ENCODE results near the gene ADCY2. TPM values are rescaled to one million over a fixed set of nuclear protein-coding genes. Genes with fewer than 3 reads are reported as not detected.

The ADCY2 gene
- total and polyA plus RNA-seq, 2 experiments from 2014 or later = 23.8 to 74.9 TPM

DNA sequence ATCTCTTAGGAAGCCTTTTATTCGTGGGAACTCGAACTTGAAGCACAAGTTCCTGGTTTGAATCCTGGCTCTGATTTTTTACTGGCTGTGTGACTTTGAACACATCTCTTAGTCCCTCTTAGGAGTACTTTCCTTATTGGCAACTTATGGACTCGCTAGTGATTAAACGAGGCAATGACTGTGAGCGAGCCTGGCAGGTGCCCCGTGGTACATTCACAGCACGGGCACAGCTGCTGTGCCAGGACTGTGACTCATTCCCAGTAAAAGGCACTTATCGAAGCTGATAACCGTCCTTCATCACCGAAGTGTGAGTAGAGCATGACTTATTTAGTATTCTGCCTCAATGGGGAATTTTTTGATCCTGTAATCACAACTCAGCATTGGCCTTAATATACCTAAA, 432.3 kb downstream of the ADCY2 start:
- Mint-ChIP-seq H3K4me1 (no peaks in the 10 kb centered on the region), H3K27me3 (ENCODE audit: insufficient read depth, low read depth, poor library complexity) (peaks cover 4% of the 10 kb centered on the region), H3K36me3 (ENCODE audit: low read depth) (peaks cover 19% of the 10 kb centered on the region), H3K9me3 (no peaks in the 10 kb centered on the region), H3K27ac (no peak overlapping the region; the same call in 1 of the 2 replicates), H3K4me3 (no peak overlapping the region)
- Histone ChIP-seq H3K79me2 (replicated peaks; ENCODE audit: insufficient read depth) (no peaks in the 10 kb centered on the region), H3K4me2 (no peak overlapping the region), H3F3A (replicated peaks; ENCODE audit: low read depth) (0 out of 2 replicates have a peak, but pooled peaks cover 6% of the 10 kb centered on the region), H3K4me3 (no peak overlapping the region), H2AFZ (no peak overlapping the region), H3K36me3 (ENCODE audit: insufficient read depth) (no peaks in the 10 kb centered on the region; the same call in 1 of the 2 replicates), H3K4me1 (ENCODE audit: insufficient read depth) (no peaks in the 10 kb centered on the region), H3K27ac (ENCODE audit: low read depth) (no peak overlapping the region), H4K20me1 (replicated peaks; ENCODE audit: insufficient read depth) (no peaks in the 10 kb centered on the region), H3K9me2 (ENCODE audit: insufficient read depth) (no peaks in the 10 kb centered on the region), H3K27me3 (ENCODE audit: insufficient read depth) (no peaks in the 10 kb centered on the region)
- DNase-seq (ENCODE audit: low spot score) = no peak
- TF ChIP-seq NANOG (IDR thresholded peaks at IDR 0.05; ENCODE audit: borderline replicate concordance) (no peak), EZH2phosphoT487 (IDR thresholded peaks at IDR 0.05; ENCODE audit: unreplicated experiment) (no peak), ZNF331 (CRISPR knock-in tag; IDR thresholded peaks at IDR 0.05; ENCODE audit: low read depth) (no peak), CREB1 (CRISPR knock-in tag; IDR thresholded peaks at IDR 0.05; ENCODE audit: low read depth) (no peak), JUNB (IDR thresholded peaks at IDR 0.05; ENCODE audit: unreplicated experiment) (no peak), ZNF114 (CRISPR knock-in tag; IDR thresholded peaks at IDR 0.05) (no peak), EZH2 (IDR thresholded peaks at IDR 0.05; ENCODE audit: low read depth, unreplicated experiment) (no peak), POLR2AphosphoS5 (IDR thresholded peaks at IDR 0.05; ENCODE audit: low read depth) (no peak), STAT1 (IDR thresholded peaks at IDR 0.05; ENCODE audit: unreplicated experiment) (no peak)
- TF ChIP-seq, protein P1, sequence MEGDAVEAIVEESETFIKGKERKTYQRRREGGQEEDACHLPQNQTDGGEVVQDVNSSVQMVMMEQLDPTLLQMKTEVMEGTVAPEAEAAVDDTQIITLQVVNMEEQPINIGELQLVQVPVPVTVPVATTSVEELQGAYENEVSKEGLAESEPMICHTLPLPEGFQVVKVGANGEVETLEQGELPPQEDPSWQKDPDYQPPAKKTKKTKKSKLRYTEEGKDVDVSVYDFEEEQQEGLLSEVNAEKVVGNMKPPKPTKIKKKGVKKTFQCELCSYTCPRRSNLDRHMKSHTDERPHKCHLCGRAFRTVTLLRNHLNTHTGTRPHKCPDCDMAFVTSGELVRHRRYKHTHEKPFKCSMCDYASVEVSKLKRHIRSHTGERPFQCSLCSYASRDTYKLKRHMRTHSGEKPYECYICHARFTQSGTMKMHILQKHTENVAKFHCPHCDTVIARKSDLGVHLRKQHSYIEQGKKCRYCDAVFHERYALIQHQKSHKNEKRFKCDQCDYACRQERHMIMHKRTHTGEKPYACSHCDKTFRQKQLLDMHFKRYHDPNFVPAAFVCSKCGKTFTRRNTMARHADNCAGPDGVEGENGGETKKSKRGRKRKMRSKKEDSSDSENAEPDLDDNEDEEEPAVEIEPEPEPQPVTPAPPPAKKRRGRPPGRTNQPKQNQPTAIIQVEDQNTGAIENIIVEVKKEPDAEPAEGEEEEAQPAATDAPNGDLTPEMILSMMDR (conservative IDR thresholded peaks at IDR 0.05; ENCODE audit: low read depth in 2 of 2) = no peak
- TF ChIP-seq, protein P2, sequence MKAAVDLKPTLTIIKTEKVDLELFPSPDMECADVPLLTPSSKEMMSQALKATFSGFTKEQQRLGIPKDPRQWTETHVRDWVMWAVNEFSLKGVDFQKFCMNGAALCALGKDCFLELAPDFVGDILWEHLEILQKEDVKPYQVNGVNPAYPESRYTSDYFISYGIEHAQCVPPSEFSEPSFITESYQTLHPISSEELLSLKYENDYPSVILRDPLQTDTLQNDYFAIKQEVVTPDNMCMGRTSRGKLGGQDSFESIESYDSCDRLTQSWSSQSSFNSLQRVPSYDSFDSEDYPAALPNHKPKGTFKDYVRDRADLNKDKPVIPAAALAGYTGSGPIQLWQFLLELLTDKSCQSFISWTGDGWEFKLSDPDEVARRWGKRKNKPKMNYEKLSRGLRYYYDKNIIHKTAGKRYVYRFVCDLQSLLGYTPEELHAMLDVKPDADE (IDR thresholded peaks at IDR 0.05) = no peak
- TF ChIP-seq, protein P3, sequence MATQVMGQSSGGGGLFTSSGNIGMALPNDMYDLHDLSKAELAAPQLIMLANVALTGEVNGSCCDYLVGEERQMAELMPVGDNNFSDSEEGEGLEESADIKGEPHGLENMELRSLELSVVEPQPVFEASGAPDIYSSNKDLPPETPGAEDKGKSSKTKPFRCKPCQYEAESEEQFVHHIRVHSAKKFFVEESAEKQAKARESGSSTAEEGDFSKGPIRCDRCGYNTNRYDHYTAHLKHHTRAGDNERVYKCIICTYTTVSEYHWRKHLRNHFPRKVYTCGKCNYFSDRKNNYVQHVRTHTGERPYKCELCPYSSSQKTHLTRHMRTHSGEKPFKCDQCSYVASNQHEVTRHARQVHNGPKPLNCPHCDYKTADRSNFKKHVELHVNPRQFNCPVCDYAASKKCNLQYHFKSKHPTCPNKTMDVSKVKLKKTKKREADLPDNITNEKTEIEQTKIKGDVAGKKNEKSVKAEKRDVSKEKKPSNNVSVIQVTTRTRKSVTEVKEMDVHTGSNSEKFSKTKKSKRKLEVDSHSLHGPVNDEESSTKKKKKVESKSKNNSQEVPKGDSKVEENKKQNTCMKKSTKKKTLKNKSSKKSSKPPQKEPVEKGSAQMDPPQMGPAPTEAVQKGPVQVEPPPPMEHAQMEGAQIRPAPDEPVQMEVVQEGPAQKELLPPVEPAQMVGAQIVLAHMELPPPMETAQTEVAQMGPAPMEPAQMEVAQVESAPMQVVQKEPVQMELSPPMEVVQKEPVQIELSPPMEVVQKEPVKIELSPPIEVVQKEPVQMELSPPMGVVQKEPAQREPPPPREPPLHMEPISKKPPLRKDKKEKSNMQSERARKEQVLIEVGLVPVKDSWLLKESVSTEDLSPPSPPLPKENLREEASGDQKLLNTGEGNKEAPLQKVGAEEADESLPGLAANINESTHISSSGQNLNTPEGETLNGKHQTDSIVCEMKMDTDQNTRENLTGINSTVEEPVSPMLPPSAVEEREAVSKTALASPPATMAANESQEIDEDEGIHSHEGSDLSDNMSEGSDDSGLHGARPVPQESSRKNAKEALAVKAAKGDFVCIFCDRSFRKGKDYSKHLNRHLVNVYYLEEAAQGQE (IDR thresholded peaks at IDR 0.05; ENCODE audit: unreplicated experiment) = no peak
- TF ChIP-seq, protein P4, sequence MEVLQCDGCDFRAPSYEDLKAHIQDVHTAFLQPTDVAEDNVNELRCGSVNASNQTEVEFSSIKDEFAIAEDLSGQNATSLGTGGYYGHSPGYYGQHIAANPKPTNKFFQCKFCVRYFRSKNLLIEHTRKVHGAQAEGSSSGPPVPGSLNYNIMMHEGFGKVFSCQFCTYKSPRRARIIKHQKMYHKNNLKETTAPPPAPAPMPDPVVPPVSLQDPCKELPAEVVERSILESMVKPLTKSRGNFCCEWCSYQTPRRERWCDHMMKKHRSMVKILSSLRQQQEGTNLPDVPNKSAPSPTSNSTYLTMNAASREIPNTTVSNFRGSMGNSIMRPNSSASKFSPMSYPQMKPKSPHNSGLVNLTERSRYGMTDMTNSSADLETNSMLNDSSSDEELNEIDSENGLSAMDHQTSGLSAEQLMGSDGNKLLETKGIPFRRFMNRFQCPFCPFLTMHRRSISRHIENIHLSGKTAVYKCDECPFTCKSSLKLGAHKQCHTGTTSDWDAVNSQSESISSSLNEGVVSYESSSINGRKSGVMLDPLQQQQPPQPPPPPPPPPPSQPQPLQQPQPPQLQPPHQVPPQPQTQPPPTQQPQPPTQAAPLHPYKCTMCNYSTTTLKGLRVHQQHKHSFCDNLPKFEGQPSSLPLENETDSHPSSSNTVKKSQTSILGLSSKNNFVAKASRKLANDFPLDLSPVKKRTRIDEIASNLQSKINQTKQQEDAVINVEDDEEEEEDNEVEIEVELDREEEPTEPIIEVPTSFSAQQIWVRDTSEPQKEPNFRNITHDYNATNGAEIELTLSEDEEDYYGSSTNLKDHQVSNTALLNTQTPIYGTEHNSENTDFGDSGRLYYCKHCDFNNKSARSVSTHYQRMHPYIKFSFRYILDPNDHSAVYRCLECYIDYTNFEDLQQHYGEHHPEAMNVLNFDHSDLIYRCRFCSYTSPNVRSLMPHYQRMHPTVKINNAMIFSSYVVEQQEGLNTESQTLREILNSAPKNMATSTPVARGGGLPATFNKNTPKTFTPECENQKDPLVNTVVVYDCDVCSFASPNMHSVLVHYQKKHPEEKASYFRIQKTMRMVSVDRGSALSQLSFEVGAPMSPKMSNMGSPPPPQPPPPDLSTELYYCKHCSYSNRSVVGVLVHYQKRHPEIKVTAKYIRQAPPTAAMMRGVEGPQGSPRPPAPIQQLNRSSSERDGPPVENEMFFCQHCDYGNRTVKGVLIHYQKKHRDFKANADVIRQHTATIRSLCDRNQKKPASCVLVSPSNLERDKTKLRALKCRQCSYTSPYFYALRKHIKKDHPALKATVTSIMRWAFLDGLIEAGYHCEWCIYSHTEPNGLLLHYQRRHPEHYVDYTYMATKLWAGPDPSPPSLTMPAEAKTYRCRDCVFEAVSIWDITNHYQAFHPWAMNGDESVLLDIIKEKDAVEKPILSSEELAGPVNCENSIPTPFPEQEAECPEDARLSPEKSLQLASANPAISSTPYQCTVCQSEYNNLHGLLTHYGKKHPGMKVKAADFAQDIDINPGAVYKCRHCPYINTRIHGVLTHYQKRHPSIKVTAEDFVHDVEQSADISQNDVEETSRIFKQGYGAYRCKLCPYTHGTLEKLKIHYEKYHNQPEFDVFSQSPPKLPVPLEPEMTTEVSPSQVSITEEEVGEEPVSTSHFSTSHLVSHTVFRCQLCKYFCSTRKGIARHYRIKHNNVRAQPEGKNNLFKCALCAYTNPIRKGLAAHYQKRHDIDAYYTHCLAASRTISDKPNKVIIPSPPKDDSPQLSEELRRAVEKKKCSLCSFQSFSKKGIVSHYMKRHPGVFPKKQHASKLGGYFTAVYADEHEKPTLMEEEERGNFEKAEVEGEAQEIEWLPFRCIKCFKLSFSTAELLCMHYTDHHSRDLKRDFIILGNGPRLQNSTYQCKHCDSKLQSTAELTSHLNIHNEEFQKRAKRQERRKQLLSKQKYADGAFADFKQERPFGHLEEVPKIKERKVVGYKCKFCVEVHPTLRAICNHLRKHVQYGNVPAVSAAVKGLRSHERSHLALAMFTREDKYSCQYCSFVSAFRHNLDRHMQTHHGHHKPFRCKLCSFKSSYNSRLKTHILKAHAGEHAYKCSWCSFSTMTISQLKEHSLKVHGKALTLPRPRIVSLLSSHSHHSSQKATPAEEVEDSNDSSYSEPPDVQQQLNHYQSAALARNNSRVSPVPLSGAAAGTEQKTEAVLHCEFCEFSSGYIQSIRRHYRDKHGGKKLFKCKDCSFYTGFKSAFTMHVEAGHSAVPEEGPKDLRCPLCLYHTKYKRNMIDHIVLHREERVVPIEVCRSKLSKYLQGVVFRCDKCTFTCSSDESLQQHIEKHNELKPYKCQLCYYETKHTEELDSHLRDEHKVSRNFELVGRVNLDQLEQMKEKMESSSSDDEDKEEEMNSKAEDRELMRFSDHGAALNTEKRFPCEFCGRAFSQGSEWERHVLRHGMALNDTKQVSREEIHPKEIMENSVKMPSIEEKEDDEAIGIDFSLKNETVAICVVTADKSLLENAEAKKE (CRISPR knock-in tag; IDR thresholded peaks at IDR 0.05) = no peak
- ATAC-seq = no peak

Measured in GM23338 (cell line).